ENCODE measurements around the gene USP13. TPM values are rescaled to one million over a fixed set of nuclear protein-coding genes. Genes with fewer than 3 reads are reported as not detected.

The USP13 gene
- total and polyA plus RNA-seq, 10 of the 15 experiments (the other 5 are each of a cell fraction or from before 2014, with no cell fraction given), result 3.2 to 20.8 (median 9.0) TPM

DNA sequence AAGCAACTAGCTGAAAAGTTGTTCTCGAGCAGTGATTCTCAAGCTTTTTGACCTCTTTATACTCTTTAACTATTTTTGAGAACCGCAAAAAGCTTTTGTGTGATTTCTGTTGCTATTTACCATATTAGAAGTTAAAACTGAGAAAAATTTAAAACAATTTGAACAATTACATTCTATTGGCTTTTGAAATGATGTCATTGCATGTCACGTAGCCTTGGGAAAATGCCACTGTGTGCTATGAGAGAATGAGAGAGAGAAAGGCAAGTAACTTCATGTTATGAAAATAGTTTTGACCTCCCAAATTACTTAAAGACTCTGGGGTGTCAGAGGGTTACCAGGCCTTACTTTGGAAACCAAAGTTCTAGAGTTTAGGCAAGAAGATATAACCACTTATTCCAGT lies 8.0 kb downstream of the USP13 start:
- in situ Hi-C loops (cut with MboI), result no loop called here
- H3K9ac ChIP-seq (ENCODE audit: control insufficient read depth, insufficient read depth, low read length), result no peak overlapping the region
- 96% methylated on average over 3 of the region's 3 CpGs for WGBS (ENCODE audit: insufficient coverage, insufficient replicate concordance, low lambda C conversion rate, missing lambda C conversion rate)
- no peak overlapping the region for H3K27ac ChIP-seq (ENCODE audit: control insufficient read depth, insufficient read depth)
- intact Hi-C loops (cut with micrococcal nuclease; ENCODE audit: unreplicated experiment), result no loop called here
- H3K4me1 ChIP-seq (ENCODE audit: control insufficient read depth, insufficient read depth, low read length), result no peaks in the 10 kb centered on the region
- H3K9me3 ChIP-seq (replicated peaks; ENCODE audit: control insufficient read depth, insufficient read depth, low read length), result no peaks in the 10 kb centered on the region
- no peak overlapping the region for H2AFZ ChIP-seq (ENCODE audit: control insufficient read depth, low read depth, low read length)
- no peaks in the 10 kb centered on the region for H4K20me1 ChIP-seq (ENCODE audit: control insufficient read depth, insufficient read depth)
- no peak for FAIRE-seq
- peaks cover 52% of the 10 kb centered on the region for H3K79me2 ChIP-seq (ENCODE audit: control insufficient read depth, insufficient read depth, low read length)
- ChIA-PET CTCF (interaction anchor here (0.9 to 2.6 kb wide), 4 partner anchors 8 to 151 kb away, joined by 3 to 22 read pairs (median 4); partner anchors contain the start of gene USP13), RAD21 (ENCODE audit: unreplicated experiment) (interaction anchor here (1.0 to 1.4 kb wide), 2 partner anchors 11 to 99 kb away, joined by 3 read pairs; partner anchors contain the start of gene ACTL6A), SMC1A (ENCODE audit: uncharacterized antibody, unreplicated experiment) (interaction anchor here (0.7 to 1.4 kb wide), 4 partner anchors 11 to 660 kb away, joined by 3 to 4 read pairs (median 3); no protein-coding TSS in a partner anchor), POLR2A (interaction anchor here (0.8 kb wide), 1 partner anchor 16 kb away, joined by 3 read pairs; no protein-coding TSS in a partner anchor)
- TF ChIP-seq, protein P1, sequence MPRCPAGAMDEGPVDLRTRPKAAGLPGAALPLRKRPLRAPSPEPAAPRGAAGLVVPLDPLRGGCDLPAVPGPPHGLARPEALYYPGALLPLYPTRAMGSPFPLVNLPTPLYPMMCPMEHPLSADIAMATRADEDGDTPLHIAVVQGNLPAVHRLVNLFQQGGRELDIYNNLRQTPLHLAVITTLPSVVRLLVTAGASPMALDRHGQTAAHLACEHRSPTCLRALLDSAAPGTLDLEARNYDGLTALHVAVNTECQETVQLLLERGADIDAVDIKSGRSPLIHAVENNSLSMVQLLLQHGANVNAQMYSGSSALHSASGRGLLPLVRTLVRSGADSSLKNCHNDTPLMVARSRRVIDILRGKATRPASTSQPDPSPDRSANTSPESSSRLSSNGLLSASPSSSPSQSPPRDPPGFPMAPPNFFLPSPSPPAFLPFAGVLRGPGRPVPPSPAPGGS (IDR thresholded peaks at IDR 0.05; ENCODE audit: borderline replicate concordance, insufficient read depth, low read depth, low read length, poor library complexity, severe bottlenecking), result no peak
- TF ChIP-seq, protein P2, sequence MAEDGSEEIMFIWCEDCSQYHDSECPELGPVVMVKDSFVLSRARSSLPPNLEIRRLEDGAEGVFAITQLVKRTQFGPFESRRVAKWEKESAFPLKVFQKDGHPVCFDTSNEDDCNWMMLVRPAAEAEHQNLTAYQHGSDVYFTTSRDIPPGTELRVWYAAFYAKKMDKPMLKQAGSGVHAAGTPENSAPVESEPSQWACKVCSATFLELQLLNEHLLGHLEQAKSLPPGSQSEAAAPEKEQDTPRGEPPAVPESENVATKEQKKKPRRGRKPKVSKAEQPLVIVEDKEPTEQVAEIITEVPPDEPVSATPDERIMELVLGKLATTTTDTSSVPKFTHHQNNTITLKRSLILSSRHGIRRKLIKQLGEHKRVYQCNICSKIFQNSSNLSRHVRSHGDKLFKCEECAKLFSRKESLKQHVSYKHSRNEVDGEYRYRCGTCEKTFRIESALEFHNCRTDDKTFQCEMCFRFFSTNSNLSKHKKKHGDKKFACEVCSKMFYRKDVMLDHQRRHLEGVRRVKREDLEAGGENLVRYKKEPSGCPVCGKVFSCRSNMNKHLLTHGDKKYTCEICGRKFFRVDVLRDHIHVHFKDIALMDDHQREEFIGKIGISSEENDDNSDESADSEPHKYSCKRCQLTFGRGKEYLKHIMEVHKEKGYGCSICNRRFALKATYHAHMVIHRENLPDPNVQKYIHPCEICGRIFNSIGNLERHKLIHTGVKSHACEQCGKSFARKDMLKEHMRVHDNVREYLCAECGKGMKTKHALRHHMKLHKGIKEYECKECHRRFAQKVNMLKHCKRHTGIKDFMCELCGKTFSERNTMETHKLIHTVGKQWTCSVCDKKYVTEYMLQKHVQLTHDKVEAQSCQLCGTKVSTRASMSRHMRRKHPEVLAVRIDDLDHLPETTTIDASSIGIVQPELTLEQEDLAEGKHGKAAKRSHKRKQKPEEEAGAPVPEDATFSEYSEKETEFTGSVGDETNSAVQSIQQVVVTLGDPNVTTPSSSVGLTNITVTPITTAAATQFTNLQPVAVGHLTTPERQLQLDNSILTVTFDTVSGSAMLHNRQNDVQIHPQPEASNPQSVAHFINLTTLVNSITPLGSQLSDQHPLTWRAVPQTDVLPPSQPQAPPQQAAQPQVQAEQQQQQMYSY (CRISPR knock-in tag; IDR thresholded peaks at IDR 0.05), result no peak
- no peak for TF ChIP-seq SIN3A (IDR thresholded peaks at IDR 0.05; ENCODE audit: low read depth, low read length)
- TF ChIP-seq CREB1 (IDR thresholded peaks at IDR 0.05; ENCODE audit: low read depth), result peak; percentile 45; the same call in 1 of the 2 replicates
- TF ChIP-seq HDAC2 (IDR thresholded peaks at IDR 0.05), result no peak
- TF ChIP-seq GATAD2B (conservative IDR thresholded peaks at IDR 0.05; ENCODE audit: low read depth), result no peak
- TF ChIP-seq, protein P3, sequence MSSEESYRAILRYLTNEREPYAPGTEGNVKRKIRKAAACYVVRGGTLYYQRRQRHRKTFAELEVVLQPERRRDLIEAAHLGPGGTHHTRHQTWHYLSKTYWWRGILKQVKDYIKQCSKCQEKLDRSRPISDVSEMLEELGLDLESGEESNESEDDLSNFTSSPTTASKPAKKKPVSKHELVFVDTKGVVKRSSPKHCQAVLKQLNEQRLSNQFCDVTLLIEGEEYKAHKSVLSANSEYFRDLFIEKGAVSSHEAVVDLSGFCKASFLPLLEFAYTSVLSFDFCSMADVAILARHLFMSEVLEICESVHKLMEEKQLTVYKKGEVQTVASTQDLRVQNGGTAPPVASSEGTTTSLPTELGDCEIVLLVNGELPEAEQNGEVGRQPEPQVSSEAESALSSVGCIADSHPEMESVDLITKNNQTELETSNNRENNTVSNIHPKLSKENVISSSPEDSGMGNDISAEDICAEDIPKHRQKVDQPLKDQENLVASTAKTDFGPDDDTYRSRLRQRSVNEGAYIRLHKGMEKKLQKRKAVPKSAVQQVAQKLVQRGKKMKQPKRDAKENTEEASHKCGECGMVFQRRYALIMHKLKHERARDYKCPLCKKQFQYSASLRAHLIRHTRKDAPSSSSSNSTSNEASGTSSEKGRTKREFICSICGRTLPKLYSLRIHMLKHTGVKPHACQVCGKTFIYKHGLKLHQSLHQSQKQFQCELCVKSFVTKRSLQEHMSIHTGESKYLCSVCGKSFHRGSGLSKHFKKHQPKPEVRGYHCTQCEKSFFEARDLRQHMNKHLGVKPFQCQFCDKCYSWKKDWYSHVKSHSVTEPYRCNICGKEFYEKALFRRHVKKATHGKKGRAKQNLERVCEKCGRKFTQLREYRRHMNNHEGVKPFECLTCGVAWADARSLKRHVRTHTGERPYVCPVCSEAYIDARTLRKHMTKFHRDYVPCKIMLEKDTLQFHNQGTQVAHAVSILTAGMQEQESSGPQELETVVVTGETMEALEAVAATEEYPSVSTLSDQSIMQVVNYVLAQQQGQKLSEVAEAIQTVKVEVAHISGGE (CRISPR knock-in tag; IDR thresholded peaks at IDR 0.05), result no peak
- peak; percentile 79 for TF ChIP-seq ATF7 (IDR thresholded peaks at IDR 0.05; ENCODE audit: low read depth)
- no TSS peak for BruUV-seq (replicated peaks)
- peak; percentile 23; the same call in 2 of the 3 replicates for ATAC-seq
- H3K4me2 ChIP-seq (ENCODE audit: control insufficient read depth, insufficient read depth), result no peak overlapping the region
- no peak overlapping the region for H3K4me3 ChIP-seq
- no peak for DNase-seq (ENCODE audit: low read depth, low spot score)
- H3K36me3 ChIP-seq (ENCODE audit: control insufficient read depth in 2 of 2, insufficient read depth in 2 of 2, low read length in 1 of 2), result no peaks in the 10 kb centered on the region
- H3K27me3 ChIP-seq (replicated peaks in 1 of 2; ENCODE audit: control insufficient read depth in 2 of 2, insufficient read depth in 2 of 2, low read length in 1 of 2), result no peaks in the 10 kb centered on the region
